Right atrium auricular region (tissue), 2 donors: ENCODE data around the gene BCKDHB. TPM values are rescaled to one million over a fixed set of nuclear protein-coding genes. Genes with fewer than 3 reads are reported as not detected.
"Not testable (repeated sequence)": the region's sequence is repeated elsewhere in the genome, so short reads cannot be mapped to it uniquely, and the experiment has no call there.

Experiments used
- DNase-seq: peaks from one replicate; pipeline ENCODE4 v3.0.0-alpha.2; 2019; ENCODE audit warnings: low spot score
- H3K27ac ChIP-seq, 2 donors: fragments of 200-600 bp; sonication (generic); 1 replicate in 1 of 2; 2 replicates in 1 of 2; pipeline ENCODE4 v1.5.1; 2016 to 2019
- H3K27me3 ChIP-seq, 2 donors: fragments of 200-600 bp; sonication (generic); one replicate each; pipeline versions ENCODE4 v1.5.1 to v1.6.0; 2017 to 2019
- H3K36me3 ChIP-seq: fragments of 200-600 bp; sonication (generic); one replicate; pipeline ENCODE4 v1.5.1; 2016
- H3K4me1 ChIP-seq, 2 donors: fragments of 200-600 bp; sonication (generic); one replicate each; pipeline versions ENCODE4 v1.5.1 to v1.6.0; 2017 to 2019
- H3K4me3 ChIP-seq, 2 donors: fragments of 200-600 bp; sonication (generic); 1 replicate in 1 of 2; 2 replicates in 1 of 2; pipeline ENCODE4 v1.5.1; 2017 to 2019; ENCODE audit warnings: mild to moderate bottlenecking in 1 of 2, moderate library complexity in 1 of 2
- H3K9me3 ChIP-seq, 2 donors: fragments of 200-600 bp; sonication (generic); one replicate each; pipeline ENCODE4 v1.5.1; 2019
- CTCF ChIP-seq, 2 donors: fragments of 200-600 bp; sonication (generic); IDR thresholded peaks; one replicate each; pipeline ENCODE4 v1.5.1; 2019; ENCODE audit warnings: antibody characterized with exemption in 2 of 2
- total RNA-seq, 2 donors: library from RNA; depleted of rRNA; stranded (reverse); fragments of >200 nt; gene quantifications; one replicate each; pipeline ENCODE4 v1.1.0, GENCODE V29; 2016

Gene BCKDHB
- total RNA-seq, 2 donors from 2014 or later, result 8.1 to 23.3 TPM

- no peak for TF ChIP-seq CTCF (IDR thresholded peaks at IDR 0.05)
- H3K36me3 ChIP-seq, result no peaks in the 10 kb centered on the region
- peaks cover 0 to 19% of the 10 kb centered on the region in 2 donors for H3K9me3 ChIP-seq
- no peaks in the 10 kb centered on the region for H3K27me3 ChIP-seq
- H3K4me1 ChIP-seq, result no peaks in the 10 kb centered on the region
- H3K4me3 ChIP-seq, result no peak overlapping the region
- no peak for DNase-seq
- H3K27ac ChIP-seq, result no peak overlapping the region
Observed at GRCh38 chr6:80289727-80290126, 183.3 kb downstream of the BCKDHB start.

DNA sequence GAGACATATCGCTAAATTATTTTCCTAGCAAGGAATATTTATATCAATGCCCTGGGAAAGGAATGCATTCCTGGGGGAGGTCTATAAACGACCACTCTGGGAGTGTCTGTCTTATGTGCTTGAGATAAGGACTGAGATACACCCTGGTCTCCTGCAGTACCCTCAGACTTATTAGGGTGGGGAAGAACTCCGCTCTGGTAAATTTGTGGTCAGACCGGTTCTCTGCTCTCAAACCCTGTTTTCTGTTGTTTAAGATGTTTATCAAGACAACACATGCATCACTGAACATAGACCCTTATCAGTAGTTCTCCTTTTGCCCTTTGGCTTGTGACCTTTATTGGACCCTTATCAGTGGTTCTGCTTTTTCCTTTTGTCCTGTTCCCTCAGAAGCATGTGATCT, 188.1 kb downstream of the BCKDHB start:
- H3K4me1 ChIP-seq, H3K36me3 ChIP-seq, H3K27me3 ChIP-seq, DNase-seq, H3K4me3 ChIP-seq, H3K27ac ChIP-seq: not testable (repeated sequence)
- peaks cover 0 to 24% of the 10 kb centered on the region in 2 donors for H3K9me3 ChIP-seq

- Histone ChIP-seq H3K36me3 (no peaks in the 10 kb centered on the region), H3K9me3 (no peaks in the 10 kb centered on the region), H3K27me3 (no peaks in the 10 kb centered on the region), H3K4me3 (no peak overlapping the region), H3K4me1 (no peaks in the 10 kb centered on the region), H3K27ac (no peak overlapping the region)
- DNase-seq, result no peak
- TF ChIP-seq CTCF (IDR thresholded peaks at IDR 0.05), result no peak
Observed at GRCh38 chr6:80302716-80303115, 196.2 kb downstream of the BCKDHB start.

GRCh38 chr6:80304014-80304413, 197.5 kb downstream of the BCKDHB start:
- no peaks in the 10 kb centered on the region for H3K9me3 ChIP-seq
- no peaks in the 10 kb centered on the region for H3K36me3 ChIP-seq
- no peaks in the 10 kb centered on the region for H3K4me1 ChIP-seq
- H3K27ac ChIP-seq, result no peak overlapping the region
- no peak overlapping the region for H3K4me3 ChIP-seq
- TF ChIP-seq CTCF (IDR thresholded peaks at IDR 0.05), result no peak
- no peaks in the 10 kb centered on the region for H3K27me3 ChIP-seq
- no peak for DNase-seq

DNA sequence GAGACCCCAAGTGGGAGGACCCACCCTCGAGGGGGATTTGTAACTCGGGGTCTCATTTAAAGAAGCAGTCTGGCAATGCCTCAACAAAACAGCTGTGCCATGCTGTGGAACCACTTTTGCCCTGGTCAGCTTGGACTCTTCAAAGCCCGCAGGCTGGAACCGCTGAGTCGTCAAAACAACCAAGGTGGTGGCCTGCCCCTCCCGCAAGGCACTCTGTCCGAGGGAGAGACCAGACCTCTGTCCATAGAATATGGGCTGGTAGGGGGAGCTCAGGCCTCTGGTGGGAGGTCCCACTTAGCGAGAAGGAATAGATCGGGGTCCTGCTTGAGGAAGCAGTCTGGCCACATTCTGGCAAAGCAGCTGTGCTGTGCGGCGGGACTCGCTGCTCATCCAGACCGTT, 208.1 kb downstream of the BCKDHB start:
- no peak for DNase-seq
- H3K4me3 ChIP-seq, result no peak overlapping the region
- no peaks in the 10 kb centered on the region for H3K36me3 ChIP-seq
- H3K4me1 ChIP-seq, result no peaks in the 10 kb centered on the region
- no peaks in the 10 kb centered on the region for H3K27me3 ChIP-seq
- no peak for TF ChIP-seq CTCF (IDR thresholded peaks at IDR 0.05)
- peaks cover 0 to 5% of the 10 kb centered on the region in 2 donors for H3K9me3 ChIP-seq
- no peak overlapping the region for H3K27ac ChIP-seq

DNA sequence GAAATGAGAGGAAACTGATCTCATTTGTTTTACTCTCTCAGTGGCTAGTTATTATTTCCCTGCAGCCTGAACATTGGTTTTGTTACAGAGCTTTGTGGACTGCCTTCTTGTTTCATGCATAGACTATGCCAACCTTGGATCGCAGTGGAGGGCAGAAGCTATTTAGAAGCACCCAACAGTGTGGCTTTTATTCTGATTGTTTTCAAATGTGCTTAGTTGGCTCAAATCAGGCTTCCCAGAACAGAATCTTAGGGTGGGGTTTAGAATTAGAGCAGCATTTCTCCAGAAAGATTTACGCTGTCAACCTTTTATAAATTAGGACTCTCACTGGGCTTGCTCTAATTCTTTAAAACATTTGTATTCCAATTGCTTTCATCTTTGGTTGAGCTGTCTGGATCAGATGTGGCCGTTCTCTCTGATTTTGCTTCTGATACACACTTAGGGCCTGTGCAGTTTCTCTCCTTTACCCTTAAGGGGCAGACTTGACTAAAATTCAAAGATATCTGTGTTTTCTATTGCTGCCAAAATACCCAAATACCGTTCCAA, 210.3 kb downstream of the BCKDHB start:
- no peaks in the 10 kb centered on the region for H3K36me3 ChIP-seq
- no peak for DNase-seq
- no peaks in the 10 kb centered on the region for H3K27me3 ChIP-seq
- H3K9me3 ChIP-seq, result peaks cover 0 to 2% of the 10 kb centered on the region in 2 donors
- no peak overlapping the region for H3K4me3 ChIP-seq
- TF ChIP-seq CTCF (IDR thresholded peaks at IDR 0.05), result no peak
- no peaks in the 10 kb centered on the region for H3K4me1 ChIP-seq
- H3K27ac ChIP-seq, result no peak overlapping the region
